ENCODE measurements around the gene VGF. TPM values are rescaled to one million over a fixed set of nuclear protein-coding genes. Genes with fewer than 3 reads are reported as not detected.

VGF gene
- total RNA-seq, 1 donor from 2014 or later: not detected

GRCh38 chr7:101166648-101166908 lies 1.2 kb upstream of the VGF start:
- no peak for DNase-seq (ENCODE audit: low spot score)

GRCh38 chr7:101165958-101166647 lies 734 bp upstream of the VGF start:
- no peak for DNase-seq (ENCODE audit: low spot score)

- DNase-seq (ENCODE audit: low spot score): peak; percentile 59
These were observed 1.1 kb downstream of the VGF start for GRCh38 chr7:101164071-101164840.

- DNase-seq (ENCODE audit: low spot score): no peak
These were observed 1.9 kb downstream of the VGF start for GRCh38 chr7:101163279-101164070.

- peak; percentile 38 for DNase-seq (ENCODE audit: low spot score)
These were observed 2.7 kb downstream of the VGF start for GRCh38 chr7:101162551-101163278.

- DNase-seq (ENCODE audit: low spot score): no peak
These were observed 3.5 kb downstream of the VGF start for GRCh38 chr7:101161692-101162471.

GRCh38 chr7:101160910-101161309 lies 4.5 kb downstream of the VGF start:
- DNase-seq (ENCODE audit: low spot score): no peak

GRCh38 chr7:101159696-101160674 lies 5.4 kb downstream of the VGF start:
- no peak for DNase-seq (ENCODE audit: low spot score)

- DNase-seq (ENCODE audit: low spot score): no peak
These were observed 8.3 kb downstream of the VGF start for GRCh38 chr7:101156866-101157589.

GRCh38 chr7:101156277-101156676 lies 9.1 kb downstream of the VGF start:
- no peak for DNase-seq (ENCODE audit: low spot score)

- DNase-seq (ENCODE audit: low spot score): no peak
These were observed 10.1 kb downstream of the VGF start for GRCh38 chr7:101155303-101155702.

GRCh38 chr7:101154693-101155102 lies 10.7 kb downstream of the VGF start:
- DNase-seq (ENCODE audit: low spot score): no peak

- peak; percentile 97 for DNase-seq (ENCODE audit: low spot score)
These were observed 11.2 kb downstream of the VGF start, which contains the start of gene AP1S1 for GRCh38 chr7:101153969-101154692. Gene AP1S1 (plus strand): TSS chr7:101154476. CDS start chr7:101154515, 39 bp downstream.

- DNase-seq (ENCODE audit: low spot score): no peak
These were observed 13.3 kb downstream of the VGF start for GRCh38 chr7:101151908-101152651.

GRCh38 chr7:101140746-101141382 lies 24.5 kb downstream of the VGF start:
- DNase-seq (ENCODE audit: low spot score): no peak

GRCh38 chr7:101140339-101140699 lies 25.1 kb downstream of the VGF start:
- no peak for DNase-seq (ENCODE audit: low spot score)

GRCh38 chr7:101138213-101138870 lies 27.0 kb downstream of the VGF start:
- DNase-seq (ENCODE audit: low spot score): peak; percentile 77
